Heart right ventricle (tissue), 16 donors: ENCODE results near the gene INHA. TPM values are rescaled to one million over a fixed set of nuclear protein-coding genes. Genes with fewer than 3 reads are reported as not detected.
A peak's percentile ranks its signal among the peaks of the same experiment; 100 is the strongest.

Source experiments
- ATAC-seq, 8 donors: fragments of 200-7000 bp; cut with Tn5 transposase; one replicate each; pipeline ENCODE4 v1.9.1; 2020; ENCODE audit warnings: mild to moderate bottlenecking in 8 of 8, moderate library complexity in 8 of 8, moderate number of reproducible peaks in 1 of 8
- DNase-seq, 2 donors: peaks; one replicate each; pipeline ENCODE4 v3.0.0-alpha.2; 2020
- H3K27ac ChIP-seq, 10 donors: fragments of 200-600 bp; sonication (generic) in 2 of 10; one replicate each; pipeline versions ENCODE4 v1.5.0 to v1.8.0; 2020 to 2022; ENCODE audit warnings: mild to moderate bottlenecking in 3 of 10
- H3K27me3 ChIP-seq, 7 donors: fragments of 200-600 bp; one replicate each; pipeline ENCODE4 v1.8.0; 2021 to 2022; ENCODE audit warnings: mild to moderate bottlenecking in 2 of 7
- H3K36me3 ChIP-seq, 9 donors: fragments of 200-600 bp; sonication (generic) in 1 of 9; one replicate each; pipeline versions ENCODE4 v1.5.0 to v1.8.0; 2020 to 2022; ENCODE audit warnings: mild to moderate bottlenecking in 2 of 9
- H3K4me1 ChIP-seq, 9 donors: fragments of 200-600 bp; sonication (generic) in 1 of 9; one replicate each; pipeline versions ENCODE4 v1.5.0 to v1.8.0; 2020 to 2022; ENCODE audit warnings: mild to moderate bottlenecking in 4 of 9
- H3K4me3 ChIP-seq, 10 donors: fragments of 200-600 bp; sonication (generic) in 2 of 10; one replicate each; pipeline versions ENCODE4 v1.5.0 to v1.8.0; 2020 to 2022; ENCODE audit warnings: mild to moderate bottlenecking in 7 of 10, moderate library complexity in 2 of 10
- H3K9me3 ChIP-seq, 11 donors: fragments of 200-600 bp in 10 of 11; sonication (generic) in 2 of 11; one replicate each; pipeline versions ENCODE4 v1.5.0 to v1.8.0; 2013 to 2022; ENCODE audit warnings: mild to moderate bottlenecking in 2 of 11, control low read depth in 1 of 11, moderate library complexity in 1 of 11
- WGBS, 2 donors: extraction: QIAGEN DNeasy Blood & Tissue Kit; methylation state at CpG; one replicate each; pipeline ENCODE4 v1.1.7; 2013; ENCODE audit warnings: inconsistent platforms in 1 of 2; 5-methylcytosine and 5-hydroxymethylcytosine counted together
- intact Hi-C, 10 donors: fragments of 100-400 bp; cut with DNase I; formaldehyde crosslinking; loops; one replicate each; pipeline versions ENCODE4 v1.11.1 to v1.14.2; 2022
- polyA plus RNA-seq, 2 donors: library from polyadenylated mRNA; stranded (reverse); fragments of 200-250 nt; gene quantifications; one replicate each; pipeline ENCODE4 v1.2.3, GENCODE V29; 2013
- total RNA-seq, 10 donors: library from RNA; stranded (reverse); fragmentation: NEBNext Ultra II Directional in 3 of 10; extraction: Animal tissue kit (Norgen Biotek cat#: 25700) in 3 of 10; gene quantifications; one replicate each; pipeline versions ENCODE4 v1.2.1 to v1.2.4, GENCODE V29; 2021 to 2023
- TF ChIP-seq, protein P1 (sequence below), 9 donors: fragments of 200-600 bp; sonication (generic) in 2 of 9; IDR thresholded peaks; one replicate each; pipeline versions ENCODE4 v1.5.0 to v1.8.0; 2021 to 2022; ENCODE audit warnings: antibody characterized with exemption in 9 of 9, mild to moderate bottlenecking in 5 of 9, moderate library complexity in 1 of 9
- donor health status: Arrhythmogenic right ventricular cardiomyopathy.
- donor health status: ischemic (EF 13 %, LVEDD 7.1; RV severe dilation, severe dysfunction).
- donor health status: healthy with polysubstance abuse.
- donor health status: DM: no; HTN: yes; CAD: no.
- donor health status: DM: no; HTN: no; CAD: no.
- donor health status: ischemic (EF 25% LVEDD 6.9; RV normal size, moderate dysfunction).
- donor health status: ischemic (EF 25% LVEDD 5.7; RV mildly dilated, moderate dysfunction).
- donor health status: healthy.
- donor health status: DM: yes; HTN: yes; CAD: no.
- donor health status: Ischemic cardiomyopathy.
- donor health status: ischemic (EF 35%, LVEDD 5.7; RV mildly dilated, moderate dysfunction).
- donor health status: nonischemic (EF 11% LVEDD 7.7; RV severe dilation, severe dysfunction).
- donor health status: DM: yes; HTN: yes; CAD: no.
- donor health status: PGD.
- donor health status: ischemic (EF 29% LVEDD 5.4; RV normal size, mild dysfunction).
- donor health status: nonischemic (EF 23%, LVEDD 6.1; RV moderate dilation, normal function).

INHA gene
- total and polyA plus RNA-seq, 12 donors = 1.1 to 22.1 (median 3.0) TPM

DNA sequence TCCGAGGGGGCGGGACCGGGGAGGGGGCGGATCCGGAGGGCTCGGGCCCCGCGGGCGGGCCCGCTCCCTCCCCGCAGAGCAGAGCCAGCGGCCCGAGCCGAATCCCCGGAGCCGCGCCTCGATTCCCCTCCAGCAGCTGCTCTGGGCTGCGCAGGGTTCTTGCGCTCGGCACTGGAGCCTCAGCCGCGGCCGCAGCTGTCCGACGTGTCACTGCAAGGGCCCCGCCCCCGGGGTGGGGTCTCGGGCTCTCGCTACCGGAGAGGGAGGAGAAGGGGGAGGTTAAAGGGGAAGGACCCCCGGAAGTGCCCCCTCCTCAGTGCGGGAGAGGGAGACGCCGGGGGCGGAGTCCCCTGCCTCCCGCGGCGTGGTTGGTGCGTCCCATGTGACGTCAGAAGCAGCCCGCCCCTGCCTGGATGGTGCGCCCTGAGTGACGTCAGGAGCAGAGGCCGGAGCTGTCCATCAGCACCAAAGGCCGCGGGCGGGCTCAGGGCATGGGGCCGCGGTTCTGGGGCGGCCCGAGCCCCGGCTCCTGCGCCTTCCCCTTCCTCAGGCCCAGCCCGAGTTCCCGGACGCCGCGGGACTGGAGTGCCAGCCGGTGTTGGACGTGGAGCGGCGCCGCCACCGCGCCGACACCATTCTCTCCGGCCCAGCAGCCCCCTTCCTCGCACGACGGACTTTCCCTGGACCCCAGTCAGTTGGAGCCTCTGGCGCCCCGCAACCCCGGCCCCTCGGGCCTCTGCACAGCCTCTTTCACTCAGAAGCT is 28.3 kb upstream of the INHA start, which contains the start of the genes CHPF and TMEM198:
Gene CHPF (minus strand): TSS at position 214 of the 763 bp plus-strand sequence. CDS start 271 bp downstream, outside the sequence.
Gene TMEM198 (plus strand): TSS at position 433 of the 763 bp plus-strand sequence. CDS start 700 bp downstream, outside the sequence.
- Histone ChIP-seq H3K9me3 (no peaks in the 10 kb centered on the region), H3K4me1 (peaks cover 4 to 37% (median 32%) of the 10 kb centered on the region in 9 donors), H3K27me3 (peaks cover 0 to 59% (median 11%) of the 10 kb centered on the region in 7 donors), H3K27ac (peak within 1 kb of the TSS; percentile 62 to 93 (median 90)), H3K36me3 (peaks cover 0 to 33% (median 20%) of the 10 kb centered on the region in 9 donors), H3K4me3 (peak within 1 kb of the TSS; percentile 40 to 92 (median 80))
- WGBS, 2 donors = 0 to 1% methylated on average over 65 to 75 of the region's 75 CpGs
- TF ChIP-seq, protein P1, sequence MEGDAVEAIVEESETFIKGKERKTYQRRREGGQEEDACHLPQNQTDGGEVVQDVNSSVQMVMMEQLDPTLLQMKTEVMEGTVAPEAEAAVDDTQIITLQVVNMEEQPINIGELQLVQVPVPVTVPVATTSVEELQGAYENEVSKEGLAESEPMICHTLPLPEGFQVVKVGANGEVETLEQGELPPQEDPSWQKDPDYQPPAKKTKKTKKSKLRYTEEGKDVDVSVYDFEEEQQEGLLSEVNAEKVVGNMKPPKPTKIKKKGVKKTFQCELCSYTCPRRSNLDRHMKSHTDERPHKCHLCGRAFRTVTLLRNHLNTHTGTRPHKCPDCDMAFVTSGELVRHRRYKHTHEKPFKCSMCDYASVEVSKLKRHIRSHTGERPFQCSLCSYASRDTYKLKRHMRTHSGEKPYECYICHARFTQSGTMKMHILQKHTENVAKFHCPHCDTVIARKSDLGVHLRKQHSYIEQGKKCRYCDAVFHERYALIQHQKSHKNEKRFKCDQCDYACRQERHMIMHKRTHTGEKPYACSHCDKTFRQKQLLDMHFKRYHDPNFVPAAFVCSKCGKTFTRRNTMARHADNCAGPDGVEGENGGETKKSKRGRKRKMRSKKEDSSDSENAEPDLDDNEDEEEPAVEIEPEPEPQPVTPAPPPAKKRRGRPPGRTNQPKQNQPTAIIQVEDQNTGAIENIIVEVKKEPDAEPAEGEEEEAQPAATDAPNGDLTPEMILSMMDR (IDR thresholded peaks at IDR 0.05) = no peak
- DNase-seq (peak; percentile 97), ATAC-seq (peak; percentile 91 to 97 (median 94))
- intact Hi-C loops = loop anchor here in 9 of 10 donors (1.0 to 5.0 kb wide), 13 partner anchors 27 to 159 kb away; partner anchors contain the start of genes OBSL1 (in 2 of the 9), SLC4A3 (in 2 of the 9), STK11IP (in 2 of the 9) and GMPPA (in 1 of the 9)

DNA sequence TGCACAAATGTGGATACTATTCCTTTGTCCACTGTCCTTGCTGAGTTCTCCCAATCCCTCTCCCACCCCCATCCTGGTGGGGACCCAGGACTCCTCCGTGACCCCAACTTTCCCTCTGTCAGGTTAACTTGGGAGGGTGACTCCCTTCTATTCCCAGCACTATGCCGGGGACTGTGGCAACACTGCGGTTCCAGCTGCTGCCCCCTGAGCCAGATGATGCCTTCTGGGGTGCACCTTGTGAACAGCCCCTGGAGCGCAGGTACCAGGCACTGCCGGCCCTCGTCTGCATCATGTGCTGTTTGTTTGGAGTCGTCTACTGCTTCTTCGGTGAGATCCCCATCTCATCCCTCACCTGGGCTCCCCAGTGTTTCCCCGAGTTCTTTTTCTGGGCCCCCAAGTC is 27.5 kb upstream of the INHA start:
- ATAC-seq (no peak), DNase-seq (no peak)
- Histone ChIP-seq H3K4me3 (peak overlapping the region in 8 of 10 donors; percentile 72 to 92 (median 80)), H3K27ac (peak overlapping the region in 4 of 10 donors; percentile 82 to 93 (median 90)), H3K9me3 (no peaks in the 10 kb centered on the region), H3K4me1 (peaks cover 4 to 35% (median 28%) of the 10 kb centered on the region in 9 donors), H3K36me3 (peaks cover 0 to 25% (median 18%) of the 10 kb centered on the region in 9 donors), H3K27me3 (peaks cover 0 to 59% (median 11%) of the 10 kb centered on the region in 7 donors)
- 45 to 57% methylated on average over 9 of the region's 9 CpGs for WGBS, 2 donors
- intact Hi-C loops = loop anchor here in 9 of 10 donors (2.0 to 5.0 kb wide), 7 partner anchors 53 to 158 kb away; partner anchors contain the start of genes SLC4A3 (in 2 of the 9) and STK11IP (in 1 of the 9)
- TF ChIP-seq, protein P1 (IDR thresholded peaks at IDR 0.05) = no peak

DNA sequence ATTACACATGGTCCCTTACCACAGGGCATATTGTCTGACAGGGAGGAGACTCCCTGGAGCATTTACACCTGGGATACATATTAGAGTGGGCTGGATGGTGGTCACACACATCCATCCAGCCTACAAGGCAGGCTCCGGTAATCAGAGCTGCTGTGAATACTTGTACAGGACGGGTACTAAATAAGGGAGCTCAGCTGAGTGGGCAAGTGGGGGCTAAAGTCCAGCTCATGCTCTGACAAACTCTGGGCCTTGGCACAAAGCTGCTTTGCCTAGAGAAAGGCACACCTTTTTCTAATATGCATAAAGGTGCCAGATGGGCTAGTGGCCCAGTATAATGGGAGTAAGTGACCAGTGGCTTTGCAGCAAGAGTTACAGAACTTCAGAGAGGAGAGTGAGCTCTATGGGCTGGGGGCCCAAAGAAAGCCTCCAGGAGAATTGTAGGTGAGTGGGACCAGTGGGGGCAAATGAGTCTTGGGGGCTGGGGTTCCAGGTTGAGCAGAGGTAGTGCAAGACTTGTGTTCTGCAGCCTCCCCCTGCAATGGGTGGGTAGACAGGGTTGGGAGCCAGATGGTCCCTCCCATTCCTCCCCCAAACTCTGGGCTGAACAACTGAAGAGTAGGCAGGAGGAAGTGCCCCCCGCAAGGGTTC is 26.7 kb upstream of the INHA start:
- ATAC-seq (no peak), DNase-seq (no peak)
- H3K36me3 ChIP-seq = peaks cover 0 to 22% (median 9%) of the 10 kb centered on the region in 9 donors
- H3K27me3 ChIP-seq = peaks cover 0 to 67% (median 7%) of the 10 kb centered on the region in 7 donors
- intact Hi-C loops = loop anchor here in 1 of 10 donors (2.0 kb wide), 1 partner anchor 143 kb away; no protein-coding TSS in a partner anchor
- TF ChIP-seq, protein P1 (IDR thresholded peaks at IDR 0.05) = no peak
- no peak overlapping the region for H3K4me3 ChIP-seq
- no peak overlapping the region for H3K27ac ChIP-seq
- WGBS, 2 donors = 92 to 93% methylated on average over 3 of the region's 3 CpGs
- H3K9me3 ChIP-seq = no peaks in the 10 kb centered on the region
- H3K4me1 ChIP-seq = peaks cover 4 to 35% (median 28%) of the 10 kb centered on the region in 9 donors

DNA sequence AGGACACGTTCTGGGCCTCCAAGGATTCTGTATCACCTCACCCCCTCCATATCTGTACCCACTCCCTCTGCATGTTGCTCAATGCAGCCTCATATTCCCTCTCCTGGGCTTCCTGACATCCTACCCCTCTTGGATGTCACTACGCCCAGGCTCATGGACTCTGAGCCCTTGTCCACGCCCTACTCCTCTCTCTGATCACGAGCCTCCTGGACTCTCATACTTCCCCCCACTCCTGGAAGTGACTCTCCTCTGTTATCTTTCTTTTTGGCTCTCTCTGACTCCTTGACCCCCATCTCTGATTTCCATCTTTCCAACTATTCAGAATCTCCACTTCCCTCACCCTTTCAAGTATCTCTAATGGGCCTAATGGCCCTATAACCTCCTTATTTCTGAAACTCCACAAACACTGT is 26.2 kb upstream of the INHA start:
- no peak for ATAC-seq
- DNase-seq = no peak
- TF ChIP-seq, protein P1 (IDR thresholded peaks at IDR 0.05) = no peak
- 72% methylated on average over 4 of the region's 4 CpGs for WGBS, 2 donors
- H3K27me3 ChIP-seq = peaks cover 0 to 71% (median 6%) of the 10 kb centered on the region in 7 donors
- intact Hi-C loops = loop anchor here in 1 of 10 donors (2.0 kb wide), 1 partner anchor 143 kb away; no protein-coding TSS in a partner anchor
- H3K36me3 ChIP-seq = peaks cover 0 to 17% (median 4%) of the 10 kb centered on the region in 9 donors
- no peak overlapping the region for H3K4me3 ChIP-seq
- peaks cover 4 to 35% (median 28%) of the 10 kb centered on the region in 9 donors for H3K4me1 ChIP-seq
- H3K27ac ChIP-seq = no peak overlapping the region
- H3K9me3 ChIP-seq = no peaks in the 10 kb centered on the region
